Measurements from ENCODE around the gene GAREM2. TPM values are rescaled to one million over a fixed set of nuclear protein-coding genes. Genes with fewer than 3 reads are reported as not detected.
A peak's percentile ranks its signal among the peaks of the same experiment; 100 is the strongest.

Gene GAREM2
- total and polyA plus RNA-seq, 9 of the 15 experiments (the other 6 are each of a cell fraction or from before 2014, with no cell fraction given) = 1.7 to 12.4 (median 2.5) TPM

DNA sequence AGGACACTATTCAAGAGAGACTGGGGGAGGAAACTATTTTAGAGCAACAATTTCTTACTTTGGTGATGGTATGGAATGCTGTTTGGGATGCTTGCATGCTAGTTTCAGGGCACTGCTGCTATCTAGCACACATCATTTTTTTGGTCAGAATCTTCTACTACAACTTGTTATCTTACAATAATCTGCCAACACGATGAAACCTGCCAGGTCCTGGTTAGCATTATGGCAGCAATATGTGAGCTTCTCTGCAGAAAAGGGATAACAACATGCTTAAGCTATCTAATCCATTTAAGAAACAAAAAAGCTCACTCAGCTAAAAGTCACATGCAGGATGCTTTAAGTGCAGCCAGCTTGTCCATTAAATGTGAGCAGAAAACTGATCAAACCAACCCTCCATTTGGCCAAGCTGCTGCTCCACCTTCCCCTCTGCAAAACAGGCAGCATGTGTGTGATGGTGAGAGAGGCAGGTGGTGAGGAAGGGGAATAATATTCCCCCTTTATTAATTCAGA is 30.1 kb downstream of the GAREM2 start:
- Histone ChIP-seq H3K4me2 (ENCODE audit: insufficient read depth, low read length) (no peak overlapping the region), H3K27me3 (ENCODE audit: control insufficient read depth in 2 of 2, insufficient read depth in 2 of 2, low read length in 2 of 2) (no peaks in the 10 kb centered on the region), H3K27ac (ENCODE audit: extremely low read depth, low read depth, low read length) (no peak overlapping the region), H3K4me1 (replicated peaks in 1 of 2; ENCODE audit: control insufficient read depth in 2 of 2, insufficient read depth in 2 of 2, low read length in 2 of 2) (no peaks in the 10 kb centered on the region), H4K20me1 (replicated peaks; ENCODE audit: control insufficient read depth, insufficient read depth, low read length) (no peaks in the 10 kb centered on the region), H3K36me3 (ENCODE audit: control insufficient read depth, insufficient read depth, low read length) (peaks cover 88% of the 10 kb centered on the region), H3K4me3 (no peak overlapping the region), H3K9me1 (ENCODE audit: control insufficient read depth, insufficient read depth, low read length) (no peaks in the 10 kb centered on the region), H3K9ac (ENCODE audit: insufficient read depth in 1 of 2, low read depth in 2 of 2, low read length in 2 of 2) (no peak overlapping the region), H3K79me2 (ENCODE audit: control insufficient read depth, insufficient read depth, low read length) (no peaks in the 10 kb centered on the region), H2AFZ (ENCODE audit: low read depth, low read length) (no peak overlapping the region), H3K9me3 (replicated peaks; ENCODE audit: control insufficient read depth, insufficient read depth, low read depth, low read length) (no peaks in the 10 kb centered on the region)
- WGBS (ENCODE audit: insufficient coverage, low coverage, missing lambda C conversion rate) = 35% methylated on average over 1 of the region's 1 CpG
- POLR2A ChIA-PET = interaction anchor here (1.2 kb wide), 1 partner anchor 12 kb away, joined by 3 read pairs; no protein-coding TSS in a partner anchor
- ATAC-seq (no peak), FAIRE-seq (no peak), DNase-seq (ENCODE audit: extremely low read depth in 1 of 4, low spot score in 3 of 4) (no peak)
- intact Hi-C loops (cut with micrococcal nuclease) = no loop called here
- no TSS peak for BruUV-seq (replicated peaks)
- in situ Hi-C loops (cut with MboI) = no loop called here
- CTCF ChIA-PET (ENCODE audit: low intra/inter-chr PET ratio) = no interaction called here
- TF ChIP-seq TBP (optimal IDR thresholded peaks at IDR 0.05; ENCODE audit: low read depth, low read length) = no peak
- TF ChIP-seq, protein P1, sequence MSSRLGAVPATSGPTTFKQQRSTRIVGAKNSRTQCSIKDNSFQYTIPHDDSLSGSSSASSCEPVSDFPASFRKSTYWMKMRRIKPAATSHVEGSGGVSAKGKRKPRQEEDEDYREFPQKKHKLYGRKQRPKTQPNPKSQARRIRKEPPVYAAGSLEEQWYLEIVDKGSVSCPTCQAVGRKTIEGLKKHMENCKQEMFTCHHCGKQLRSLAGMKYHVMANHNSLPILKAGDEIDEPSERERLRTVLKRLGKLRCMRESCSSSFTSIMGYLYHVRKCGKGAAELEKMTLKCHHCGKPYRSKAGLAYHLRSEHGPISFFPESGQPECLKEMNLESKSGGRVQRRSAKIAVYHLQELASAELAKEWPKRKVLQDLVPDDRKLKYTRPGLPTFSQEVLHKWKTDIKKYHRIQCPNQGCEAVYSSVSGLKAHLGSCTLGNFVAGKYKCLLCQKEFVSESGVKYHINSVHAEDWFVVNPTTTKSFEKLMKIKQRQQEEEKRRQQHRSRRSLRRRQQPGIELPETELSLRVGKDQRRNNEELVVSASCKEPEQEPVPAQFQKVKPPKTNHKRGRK (tag; IDR thresholded peaks at IDR 0.05) = no peak
- TF ChIP-seq ZNF316 (IDR thresholded peaks at IDR 0.05) = peak; percentile 46
- peak; percentile 25; the same call in 1 of the 2 replicates for TF ChIP-seq MAFK (IDR thresholded peaks at IDR 0.05; ENCODE audit: low read length)
- no peak for TF ChIP-seq ERF (CRISPR knock-in tag; IDR thresholded peaks at IDR 0.05)
- TF ChIP-seq, protein P2, sequence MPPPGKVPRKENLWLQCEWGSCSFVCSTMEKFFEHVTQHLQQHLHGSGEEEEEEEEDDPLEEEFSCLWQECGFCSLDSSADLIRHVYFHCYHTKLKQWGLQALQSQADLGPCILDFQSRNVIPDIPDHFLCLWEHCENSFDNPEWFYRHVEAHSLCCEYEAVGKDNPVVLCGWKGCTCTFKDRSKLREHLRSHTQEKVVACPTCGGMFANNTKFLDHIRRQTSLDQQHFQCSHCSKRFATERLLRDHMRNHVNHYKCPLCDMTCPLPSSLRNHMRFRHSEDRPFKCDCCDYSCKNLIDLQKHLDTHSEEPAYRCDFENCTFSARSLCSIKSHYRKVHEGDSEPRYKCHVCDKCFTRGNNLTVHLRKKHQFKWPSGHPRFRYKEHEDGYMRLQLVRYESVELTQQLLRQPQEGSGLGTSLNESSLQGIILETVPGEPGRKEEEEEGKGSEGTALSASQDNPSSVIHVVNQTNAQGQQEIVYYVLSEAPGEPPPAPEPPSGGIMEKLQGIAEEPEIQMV (tag; conservative IDR thresholded peaks at IDR 0.05; ENCODE audit: low read depth) = no peak
- no peak for TF ChIP-seq POLR2B (IDR thresholded peaks at IDR 0.05; ENCODE audit: low read depth, partially characterized antibody)
- TF ChIP-seq, protein P3, sequence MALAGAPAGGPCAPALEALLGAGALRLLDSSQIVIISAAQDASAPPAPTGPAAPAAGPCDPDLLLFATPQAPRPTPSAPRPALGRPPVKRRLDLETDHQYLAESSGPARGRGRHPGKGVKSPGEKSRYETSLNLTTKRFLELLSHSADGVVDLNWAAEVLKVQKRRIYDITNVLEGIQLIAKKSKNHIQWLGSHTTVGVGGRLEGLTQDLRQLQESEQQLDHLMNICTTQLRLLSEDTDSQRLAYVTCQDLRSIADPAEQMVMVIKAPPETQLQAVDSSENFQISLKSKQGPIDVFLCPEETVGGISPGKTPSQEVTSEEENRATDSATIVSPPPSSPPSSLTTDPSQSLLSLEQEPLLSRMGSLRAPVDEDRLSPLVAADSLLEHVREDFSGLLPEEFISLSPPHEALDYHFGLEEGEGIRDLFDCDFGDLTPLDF (CRISPR knock-in tag; IDR thresholded peaks at IDR 0.05) = no peak
